Caki2 (cell line): ENCODE measurements around the gene ELMO1. TPM values are rescaled to one million over a fixed set of nuclear protein-coding genes. Genes with fewer than 3 reads are reported as not detected.
A peak's percentile ranks its signal among the peaks of the same experiment; 100 is the strongest.

Experiments
- DNase-seq: peaks from one replicate; pipeline ENCODE4 v3.0.0-alpha.2; 2015; ENCODE audit warnings: low read depth
- in situ Hi-C: cut with HindIII; loops from 2 replicates; pipeline ENCODE4 v1.10.0; 2016; ENCODE audit warnings: low sequenced_read_pairs, low pct_unique_long_range_greater_than_20kb, mixed read lengths
- total RNA-seq: library from RNA; depleted of rRNA; stranded (reverse); fragments of >200 nt; shearing (Covaris generic); gene quantifications from 2 replicates; pipeline ENCODE4 v1.2.3, GENCODE V29; 2014; ENCODE audit warnings: low replicate concordance

Gene ELMO1
- total RNA-seq, 1 experiment from 2014 or later, result 0.03 TPM

DNA sequence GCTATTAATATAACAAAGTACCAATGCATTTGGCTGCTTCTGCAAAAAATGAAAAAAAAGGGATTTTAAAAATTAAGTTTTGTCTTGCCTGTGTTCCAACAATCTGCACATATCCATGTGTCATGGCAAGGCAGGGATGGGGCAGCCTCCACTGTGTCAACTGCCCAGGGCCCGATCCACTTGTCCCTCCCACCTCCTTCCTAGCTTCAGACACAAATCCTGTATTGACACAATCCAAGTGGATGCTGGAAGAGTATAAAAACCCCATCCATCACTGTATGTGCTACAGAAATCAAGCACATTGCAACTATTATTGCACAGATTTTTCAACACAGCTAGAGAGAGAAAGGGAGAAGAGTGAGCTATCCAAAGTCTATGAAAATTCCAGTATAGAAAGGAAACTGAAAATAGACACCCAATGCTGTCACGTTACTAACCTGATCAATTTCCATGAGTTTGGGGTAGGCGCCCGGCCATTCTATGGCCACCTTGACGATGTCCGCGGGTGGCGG, 106.4 kb downstream of the ELMO1 start:
- DNase-seq, result no peak
- in situ Hi-C loops, result no loop called here

GRCh38 chr7:37341033-37341630, 107.5 kb downstream of the ELMO1 start:
- no peak for DNase-seq
- in situ Hi-C loops, result no loop called here

GRCh38 chr7:37338966-37339365, 109.7 kb downstream of the ELMO1 start:
- in situ Hi-C loops, result no loop called here
- no peak for DNase-seq

GRCh38 chr7:37337522-37337921, 111.1 kb downstream of the ELMO1 start:
- DNase-seq, result no peak
- in situ Hi-C loops, result no loop called here

- in situ Hi-C loops, result no loop called here
- DNase-seq, result no peak
Measured at GRCh38 chr7:37336259-37336658, 112.4 kb downstream of the ELMO1 start.

GRCh38 chr7:37333075-37333474, 115.6 kb downstream of the ELMO1 start:
- DNase-seq, result no peak

DNA sequence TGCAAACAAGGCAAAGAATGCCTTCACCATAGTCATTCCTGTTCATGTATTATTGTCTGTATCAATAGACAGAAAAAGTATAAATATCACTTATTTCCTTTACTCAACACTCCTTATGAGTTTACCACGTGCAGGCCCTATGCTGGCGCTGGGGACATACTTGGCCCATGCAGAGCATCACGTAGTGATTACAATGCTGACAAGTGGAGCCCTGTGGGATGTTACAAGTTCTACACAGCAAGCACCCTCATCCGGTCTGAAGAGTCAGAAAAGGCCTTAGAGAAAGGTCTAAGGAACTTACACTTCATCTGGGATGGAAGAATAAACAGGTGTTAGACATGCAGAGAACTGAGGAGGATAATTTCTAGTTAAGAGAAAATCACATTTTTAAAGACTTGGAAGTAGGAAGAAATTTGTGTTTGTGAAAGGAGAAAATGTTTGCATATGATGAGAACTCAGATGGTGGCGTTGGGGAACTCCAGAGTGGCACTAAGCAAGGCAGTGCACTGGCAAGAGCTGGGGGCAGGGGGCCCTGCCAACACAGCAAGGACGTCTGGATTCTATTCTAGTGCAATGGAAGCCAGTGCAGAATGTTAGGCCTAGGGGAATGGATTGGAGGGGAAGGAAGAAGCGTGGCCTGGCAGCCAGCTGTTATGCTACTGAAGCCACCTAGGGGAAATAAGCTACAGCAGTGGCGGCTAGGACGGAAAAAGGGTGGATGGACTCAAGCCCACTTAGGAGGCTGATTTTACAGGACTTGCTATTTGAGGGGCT, 116.2 kb downstream of the ELMO1 start:
- no peak for DNase-seq
- in situ Hi-C loops, result no loop called here

More at GRCh38 chr7:37333075-37333474, 115.6 kb downstream of the ELMO1 start:
- in situ Hi-C loops, result no loop called here

DNA sequence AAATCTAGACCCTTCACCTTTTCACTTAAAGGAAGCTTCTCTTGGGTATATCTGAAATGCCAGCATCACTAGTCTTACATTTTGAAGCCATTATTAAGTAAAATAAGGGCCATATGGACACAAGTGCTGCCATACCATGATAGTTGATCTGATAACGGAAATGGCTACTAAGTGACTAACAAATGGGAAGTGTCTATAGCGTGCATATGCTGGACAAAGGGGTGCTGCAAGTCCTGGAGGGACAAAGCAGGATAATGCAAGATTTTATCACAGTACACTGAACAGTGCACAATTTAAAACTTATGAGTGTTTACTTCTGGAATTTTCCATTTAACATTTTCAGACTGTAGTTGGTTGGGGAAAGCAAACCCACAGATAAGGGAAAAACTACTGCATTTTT, 117.9 kb downstream of the ELMO1 start:
- no peak for DNase-seq
- in situ Hi-C loops, result no loop called here

GRCh38 chr7:37329940-37330339, 118.7 kb downstream of the ELMO1 start:
- no peak for DNase-seq
- in situ Hi-C loops, result no loop called here

GRCh38 chr7:37327288-37327687, 121.4 kb downstream of the ELMO1 start:
- no peak for DNase-seq
- in situ Hi-C loops, result no loop called here

DNA sequence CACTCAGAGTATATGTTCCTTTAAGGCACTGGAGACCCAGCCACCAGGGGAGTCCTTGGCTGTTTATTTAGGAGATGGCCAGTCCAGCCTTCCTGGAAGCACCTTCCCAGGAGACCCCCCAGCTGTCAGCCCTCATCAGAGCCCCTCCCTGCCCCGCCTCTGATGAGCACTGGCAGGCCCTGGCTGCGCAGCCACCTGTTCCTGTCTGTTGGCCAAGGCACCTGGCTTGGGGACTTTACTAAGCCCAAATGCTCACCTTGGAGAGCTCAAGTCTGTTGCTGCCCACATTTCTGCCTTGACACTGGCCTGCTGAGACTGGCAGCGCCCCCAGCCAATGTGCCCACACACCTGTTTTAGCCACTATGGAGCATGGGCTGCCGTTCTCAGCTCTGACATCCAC, 124.7 kb downstream of the ELMO1 start:
- DNase-seq, result no peak
- in situ Hi-C loops, result no loop called here

DNA sequence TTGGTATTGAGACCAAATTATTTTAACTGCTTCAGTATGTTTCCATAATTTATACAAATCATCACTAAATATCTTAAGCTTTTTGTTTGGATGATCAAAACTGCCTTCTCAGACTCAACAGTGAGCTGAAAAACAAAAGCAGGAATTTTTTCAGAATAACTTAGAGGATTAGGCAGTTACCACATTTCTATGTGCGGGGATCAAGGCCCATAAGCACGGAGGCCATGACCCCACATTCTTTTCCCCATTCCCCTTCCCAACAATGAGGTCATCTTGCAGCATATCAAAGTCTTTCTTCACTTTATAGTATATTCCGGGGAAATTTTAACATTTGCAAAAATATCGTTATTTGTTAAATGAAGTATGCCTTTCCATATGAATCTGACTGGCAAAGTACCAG, 125.8 kb downstream of the ELMO1 start:
- in situ Hi-C loops, result no loop called here
- DNase-seq, result no peak

DNA sequence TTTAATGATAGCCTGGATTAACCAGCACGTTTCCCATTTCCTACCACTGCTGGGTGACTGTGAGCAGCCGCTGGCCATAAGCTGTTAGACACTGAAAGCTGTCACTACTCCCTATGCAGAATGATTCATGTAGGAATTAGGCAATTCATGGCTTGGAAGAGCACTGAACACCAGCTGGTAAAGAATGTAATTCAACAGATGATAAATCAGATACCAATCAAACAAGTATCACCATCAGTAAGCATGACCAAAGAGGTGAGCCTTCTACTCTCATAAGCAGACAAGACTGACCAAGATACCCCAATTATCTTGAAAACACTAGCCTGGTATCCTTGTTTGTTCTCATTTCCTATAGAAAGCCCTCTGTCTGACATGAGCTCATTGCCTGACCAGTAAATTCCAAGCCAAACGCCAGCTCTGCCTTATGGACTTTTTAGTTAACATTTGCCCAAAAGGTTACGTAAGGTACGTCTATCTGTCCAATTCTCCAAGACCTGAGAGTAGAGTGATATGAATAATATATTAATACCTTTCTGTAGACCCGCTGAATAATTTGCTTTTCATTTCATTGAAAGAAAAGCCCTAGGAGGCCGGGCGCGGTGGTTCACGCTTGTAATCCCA, 127.7 kb downstream of the ELMO1 start:
- no peak for DNase-seq
- in situ Hi-C loops, result no loop called here

- in situ Hi-C loops, result no loop called here
- DNase-seq, result peak; percentile 51
Measured at GRCh38 chr7:37320140-37320847, 128.4 kb downstream of the ELMO1 start.

DNA sequence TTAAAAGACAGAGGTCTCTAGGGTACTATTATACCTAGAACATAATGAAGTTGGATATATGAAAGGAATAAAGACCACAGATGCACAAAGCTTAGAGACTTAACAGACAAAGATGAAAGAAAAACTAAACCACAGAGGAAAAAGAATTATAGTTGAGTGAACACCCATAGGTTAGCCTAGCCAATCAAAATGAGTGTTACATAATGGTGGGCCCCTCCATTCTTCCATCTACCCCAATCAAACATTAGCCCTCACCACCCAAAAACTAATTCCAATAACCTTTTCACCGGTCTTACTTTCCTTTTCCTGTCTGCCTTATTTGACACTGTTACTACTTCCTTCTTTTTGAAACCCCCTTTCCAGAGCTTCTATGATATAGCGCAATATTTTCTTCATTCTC, 130.1 kb downstream of the ELMO1 start:
- DNase-seq, result no peak
- in situ Hi-C loops, result no loop called here

- no peak for DNase-seq
- in situ Hi-C loops, result no loop called here
Measured at GRCh38 chr7:37315772-37316715, 132.6 kb downstream of the ELMO1 start.

- DNase-seq, result no peak
- in situ Hi-C loops, result no loop called here
Measured at GRCh38 chr7:37312608-37313007, 136.1 kb downstream of the ELMO1 start.

DNA sequence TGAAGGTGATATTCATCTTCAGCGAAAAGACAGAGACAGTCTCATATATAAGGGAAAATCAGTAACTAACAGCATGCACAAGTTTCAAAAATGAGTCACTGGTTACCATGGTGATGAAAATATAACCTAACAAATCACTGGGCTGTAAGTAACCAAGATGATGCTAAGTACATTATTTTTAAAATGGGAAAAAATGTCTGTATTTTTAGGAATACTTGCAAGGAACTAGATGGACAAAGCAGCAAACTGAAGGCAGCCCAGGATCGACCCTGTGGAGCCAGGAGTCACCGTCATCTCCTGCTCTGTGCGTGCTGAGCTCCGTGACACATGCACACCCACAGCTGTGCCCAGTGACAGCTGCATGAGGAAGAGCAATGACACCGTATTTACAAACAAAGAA, 137.3 kb downstream of the ELMO1 start:
- DNase-seq, result peak; percentile 39
- in situ Hi-C loops, result no loop called here
